H1 (cell line): ENCODE measurements around the gene ZNF143. TPM values are rescaled to one million over a fixed set of nuclear protein-coding genes. Genes with fewer than 3 reads are reported as not detected.

Experiments
- BACH1 ChIP-seq: IDR thresholded peaks from 2 replicates; pipeline ENCODE4 v1.6.1; 2012; ENCODE audit warnings: low read length, improper control_type of control experiment
- BRCA1 ChIP-seq: IDR thresholded peaks from 2 replicates; pipeline ENCODE4 v1.6.1; 2012; ENCODE audit warnings: low read depth, low read length, improper control_type of control experiment
- CBX5 ChIP-seq: fragments of 300-800, 300-1000 bp; sonication (generic); IDR thresholded peaks from 2 replicates; pipeline ENCODE4 v1.7.1; 2016; ENCODE audit warnings: antibody characterized with exemption, low read length, low read depth
- CHD1 ChIP-seq: IDR thresholded peaks from 2 replicates; pipeline ENCODE4 v1.6.1; 2012; ENCODE audit warnings: low read depth, low read length, improper control_type of control experiment
- CHD2 ChIP-seq: IDR thresholded peaks from 2 replicates; pipeline ENCODE4 v1.6.1; 2012; ENCODE audit warnings: low read length, improper control_type of control experiment
- CREB1 ChIP-seq: IDR thresholded peaks from 2 replicates; pipeline ENCODE4 v1.6.1; 2012; ENCODE audit warnings: inconsistent platforms
- CTBP2 ChIP-seq: IDR thresholded peaks from 2 replicates; pipeline ENCODE4 v1.7.0; 2011; ENCODE audit warnings: borderline replicate concordance, mild to moderate bottlenecking, moderate library complexity, mixed read lengths, low read length; ENCODE audit not compliant: insufficient read depth, insufficient read length
- FOSL1 ChIP-seq: IDR thresholded peaks from 2 replicates; pipeline ENCODE4 v1.6.1; 2011; ENCODE audit warnings: mild to moderate bottlenecking, low read depth, low read length, moderate library complexity; ENCODE audit not compliant: insufficient read depth
- HDAC2 ChIP-seq, 2 experiments: fragments of 300-600 bp in 1 of 2; sonication (generic) in 1 of 2; IDR thresholded peaks; 2 replicates each; pipeline ENCODE4 v1.6.1; 2011 to 2012; ENCODE audit warnings: low read depth in 2 of 2, low read length in 2 of 2, mild to moderate bottlenecking in 2 of 2, moderate library complexity in 2 of 2, borderline replicate concordance in 1 of 2, inconsistent platforms in 1 of 2
- JUND ChIP-seq: IDR thresholded peaks from 2 replicates; pipeline ENCODE4 v1.6.1; 2011; ENCODE audit warnings: mild to moderate bottlenecking, improper control_type of control experiment, low read length
- PHF8 ChIP-seq: fragments of 200-600 bp; sonication (generic); conservative IDR thresholded peaks from 2 replicates; pipeline ENCODE4 v1.7.1; 2012; ENCODE audit warnings: low read depth, mild to moderate bottlenecking, inconsistent platforms, low read length, moderate library complexity
- POLR2A ChIP-seq, 2 experiments: IDR thresholded peaks; 1 replicate in 1 of 2; 2 replicates in 1 of 2; pipeline ENCODE4 v1.6.1; 2011; ENCODE audit warnings: low read depth in 2 of 2, low read length in 2 of 2, mild to moderate bottlenecking in 2 of 2; ENCODE audit errors: control extremely low read depth in 1 of 2
- POLR2AphosphoS5 ChIP-seq: IDR thresholded peaks from 2 replicates; pipeline ENCODE4 v1.6.1; 2011; ENCODE audit warnings: low read depth, low read length
- RXRA ChIP-seq: IDR thresholded peaks from 2 replicates; pipeline ENCODE4 v1.6.1; 2011; ENCODE audit warnings: low read depth, mild to moderate bottlenecking, low read length, moderate library complexity; ENCODE audit not compliant: insufficient read depth
- SIX5 ChIP-seq: IDR thresholded peaks from 2 replicates; pipeline ENCODE4 v1.6.1; 2011; ENCODE audit warnings: mild to moderate bottlenecking, low read depth, low read length
- SP2 ChIP-seq: IDR thresholded peaks from 2 replicates; pipeline ENCODE4 v1.6.1; 2012; ENCODE audit warnings: mild to moderate bottlenecking, low read length, inconsistent platforms
- ZNF274 ChIP-seq: IDR thresholded peaks from 2 replicates; pipeline ENCODE4 v1.7.0; 2012; ENCODE audit warnings: low read length, borderline replicate concordance; ENCODE audit errors: extremely low read depth
- polyA plus RNA-seq, 7 experiments: library from polyadenylated mRNA; depleted of rRNA in 3 of 7; stranded (reverse) in 5 of 7; unstranded in 2 of 7; fragments of >200 nt in 5 of 7; fragments of 200-250 nt in 2 of 7; gene quantifications; 1 replicate in 5 of 7; 2 replicates in 1 of 7; 4 replicates in 1 of 7; pipeline versions ENCODE4 v1.2.1 to v1.2.3, GENCODE V29; 2011 to 2013; ENCODE audit warnings: missing spikeins in 2 of 7, mixed read lengths in 2 of 7
- total RNA-seq: library from RNA; stranded (reverse); fragmentation: NEBNext Ultra II Directional; extraction: Animal tissue kit (Norgen Biotek cat#: 25700); gene quantifications from 2 replicates; pipeline ENCODE4 v1.2.1, GENCODE V29; 2021
- TF ChIP-seq, protein P1 (sequence below): IDR thresholded peaks from 2 replicates; pipeline ENCODE4 v1.6.1; 2012; ENCODE audit warnings: inconsistent platforms
- TF ChIP-seq, protein P2 (sequence below), 3 experiments: IDR thresholded peaks; 1 replicate in 2 of 3; 2 replicates in 1 of 3; pipeline versions ENCODE4 v1.5.1 to v1.6.1; 2011; ENCODE audit warnings: low read length in 3 of 3, mild to moderate bottlenecking in 3 of 3, inconsistent platforms in 2 of 3, low read depth in 1 of 3, moderate library complexity in 1 of 3; ENCODE audit not compliant: insufficient read depth in 1 of 3; ENCODE audit errors: control extremely low read depth in 1 of 3
- TF ChIP-seq, protein P3 (sequence below): IDR thresholded peaks from 2 replicates; pipeline ENCODE4 v1.6.1; 2011; ENCODE audit warnings: low read depth, mild to moderate bottlenecking, low read length; ENCODE audit not compliant: insufficient read depth

Gene ZNF143
- total and polyA plus RNA-seq, 2 of the 8 experiments (the other 6 are each of a cell fraction or from before 2014, with no cell fraction given): 43.0 to 69.2 TPM

DNA sequence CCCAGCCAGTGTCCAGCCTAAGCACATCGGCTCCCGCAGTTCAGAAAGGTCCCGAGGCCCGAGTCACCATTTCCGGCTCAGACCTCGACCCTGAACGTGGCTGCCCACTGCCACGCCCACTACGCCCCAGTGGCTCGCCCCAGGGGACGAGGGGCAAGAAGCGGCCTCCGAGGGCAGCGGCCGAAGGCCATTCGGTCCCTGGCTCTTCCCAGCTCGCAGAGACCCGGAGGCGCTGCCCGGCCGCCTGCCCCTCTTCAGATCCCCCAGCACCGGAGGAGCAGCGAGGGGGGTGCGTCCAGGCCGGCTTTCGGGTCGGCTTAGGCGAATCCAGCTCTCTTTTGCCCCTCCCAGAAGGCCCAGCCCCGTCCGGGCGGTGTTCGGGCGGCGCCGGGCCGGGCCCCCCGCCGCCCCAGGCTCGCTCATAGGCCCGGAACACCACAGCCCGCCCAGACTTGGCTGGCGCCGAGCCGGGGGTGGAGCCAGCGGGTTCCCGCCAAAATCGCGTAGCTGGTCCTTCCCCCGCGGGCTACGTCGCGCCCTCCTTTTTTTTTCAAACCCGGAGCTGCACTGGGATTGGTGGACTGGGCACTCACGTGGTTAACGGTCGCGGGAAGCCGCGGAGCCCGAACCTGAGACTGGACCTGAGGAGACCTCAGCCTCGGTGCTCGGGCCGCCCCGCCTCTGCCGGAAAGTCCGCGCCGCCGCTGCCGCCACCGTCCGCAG lies 112.4 kb downstream of the ZNF143 start, which contains the start of gene WEE1 (continued):
- TF ChIP-seq, protein P1, sequence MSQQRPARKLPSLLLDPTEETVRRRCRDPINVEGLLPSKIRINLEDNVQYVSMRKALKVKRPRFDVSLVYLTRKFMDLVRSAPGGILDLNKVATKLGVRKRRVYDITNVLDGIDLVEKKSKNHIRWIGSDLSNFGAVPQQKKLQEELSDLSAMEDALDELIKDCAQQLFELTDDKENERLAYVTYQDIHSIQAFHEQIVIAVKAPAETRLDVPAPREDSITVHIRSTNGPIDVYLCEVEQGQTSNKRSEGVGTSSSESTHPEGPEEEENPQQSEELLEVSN: peak; percentile 96
- TF ChIP-seq JUND: no peak
- TF ChIP-seq POLR2A (IDR thresholded peaks at IDR 0.05; ENCODE audit: control extremely low read depth in 1 of 2, low read depth in 2 of 2, low read length in 2 of 2): peak; percentile 74 to 86
- TF ChIP-seq FOSL1: no peak
- TF ChIP-seq CTBP2: no peak
- TF ChIP-seq SIX5: no peak
- no peak for TF ChIP-seq RXRA
- peak; percentile 61; the same call in 1 of the 2 replicates for TF ChIP-seq POLR2AphosphoS5
- TF ChIP-seq, protein P2, sequence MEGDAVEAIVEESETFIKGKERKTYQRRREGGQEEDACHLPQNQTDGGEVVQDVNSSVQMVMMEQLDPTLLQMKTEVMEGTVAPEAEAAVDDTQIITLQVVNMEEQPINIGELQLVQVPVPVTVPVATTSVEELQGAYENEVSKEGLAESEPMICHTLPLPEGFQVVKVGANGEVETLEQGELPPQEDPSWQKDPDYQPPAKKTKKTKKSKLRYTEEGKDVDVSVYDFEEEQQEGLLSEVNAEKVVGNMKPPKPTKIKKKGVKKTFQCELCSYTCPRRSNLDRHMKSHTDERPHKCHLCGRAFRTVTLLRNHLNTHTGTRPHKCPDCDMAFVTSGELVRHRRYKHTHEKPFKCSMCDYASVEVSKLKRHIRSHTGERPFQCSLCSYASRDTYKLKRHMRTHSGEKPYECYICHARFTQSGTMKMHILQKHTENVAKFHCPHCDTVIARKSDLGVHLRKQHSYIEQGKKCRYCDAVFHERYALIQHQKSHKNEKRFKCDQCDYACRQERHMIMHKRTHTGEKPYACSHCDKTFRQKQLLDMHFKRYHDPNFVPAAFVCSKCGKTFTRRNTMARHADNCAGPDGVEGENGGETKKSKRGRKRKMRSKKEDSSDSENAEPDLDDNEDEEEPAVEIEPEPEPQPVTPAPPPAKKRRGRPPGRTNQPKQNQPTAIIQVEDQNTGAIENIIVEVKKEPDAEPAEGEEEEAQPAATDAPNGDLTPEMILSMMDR (IDR thresholded peaks at IDR 0.05; ENCODE audit: control extremely low read depth in 1 of 3, insufficient read depth in 1 of 3, low read depth in 1 of 3, low read length in 3 of 3): no peak
- TF ChIP-seq PHF8: peak; percentile 64
- TF ChIP-seq CHD2: no peak
- TF ChIP-seq, protein P3, sequence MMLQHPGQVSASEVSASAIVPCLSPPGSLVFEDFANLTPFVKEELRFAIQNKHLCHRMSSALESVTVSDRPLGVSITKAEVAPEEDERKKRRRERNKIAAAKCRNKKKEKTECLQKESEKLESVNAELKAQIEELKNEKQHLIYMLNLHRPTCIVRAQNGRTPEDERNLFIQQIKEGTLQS: no peak
- peak; percentile 87 for TF ChIP-seq CREB1
- no peak for TF ChIP-seq CHD1
- no peak for TF ChIP-seq SP2
- peak in 1 of 2 experiments; percentile 87; a peak in 2 of 4 replicates for TF ChIP-seq HDAC2 (IDR thresholded peaks at IDR 0.05; ENCODE audit: borderline replicate concordance in 1 of 2, low read depth in 2 of 2, low read length in 2 of 2)
- no peak for TF ChIP-seq BRCA1
- no peak; the same call in 1 of the 2 replicates for TF ChIP-seq BACH1
- no peak for TF ChIP-seq ZNF274
- TF ChIP-seq CBX5: no peak
